HepG2 (cell line): ENCODE results near the gene PLD1. TPM values are rescaled to one million over a fixed set of nuclear protein-coding genes. Genes with fewer than 3 reads are reported as not detected.

Experiments
- CREM ChIP-seq, 2 experiments: sonication (generic) in 1 of 2; formaldehyde crosslinking in 1 of 2; IDR thresholded peaks; 2 replicates each; pipeline versions ENCODE4 v1.4.0 to v1.6.1; 2016 to 2020; ENCODE audit warnings: antibody characterized with exemption in 1 of 2, mild to moderate bottlenecking in 1 of 2, missing genetic modification reagents in 1 of 2
- DR1 ChIP-seq: sonication (generic); formaldehyde crosslinking; IDR thresholded peaks from 2 replicates; pipeline ENCODE4 v1.8.0; 2021; ENCODE audit warnings: mild to moderate bottlenecking, missing genetic modification reagents, inconsistent platforms
- HDAC1 ChIP-seq: sonication (generic); formaldehyde crosslinking; IDR thresholded peaks from 2 replicates; pipeline ENCODE4 v1.5.1; 2020; ENCODE audit warnings: mild to moderate bottlenecking, missing genetic modification reagents
- KLF16 ChIP-seq, 2 experiments: sonication (generic) in 1 of 2; formaldehyde crosslinking in 1 of 2; IDR thresholded peaks; 2 replicates each; pipeline versions ENCODE4 v1.6.1 to v1.8.0; 2016 to 2023; ENCODE audit warnings: missing genetic modification reagents in 2 of 2, missing compliant biosample characterization in 1 of 2
- PHF8 ChIP-seq: sonication (generic); formaldehyde crosslinking; IDR thresholded peaks from 2 replicates; pipeline ENCODE4 v1.5.0; 2020; ENCODE audit warnings: missing genetic modification reagents
- RXRB ChIP-seq: IDR thresholded peaks from 2 replicates; pipeline ENCODE4 v1.6.1; 2016; ENCODE audit warnings: borderline replicate concordance, missing genetic modification reagents, missing compliant biosample characterization
- SOX5 ChIP-seq: IDR thresholded peaks from 2 replicates; pipeline ENCODE4 v1.6.1; 2016; ENCODE audit warnings: borderline replicate concordance
- SYNCRIP ChIP-seq: fragments of 200-400 bp; formaldehyde crosslinking; IDR thresholded peaks from 2 replicates; pipeline ENCODE4 v1.6.1; 2018; ENCODE audit warnings: mild to moderate bottlenecking, low read depth, low read length; ENCODE audit not compliant: insufficient read depth
- THAP9 ChIP-seq: sonication (generic); formaldehyde crosslinking; IDR thresholded peaks from 2 replicates; pipeline ENCODE4; 2020; ENCODE audit warnings: missing genetic modification reagents, mild to moderate bottlenecking, borderline replicate concordance
- ZNF253 ChIP-seq: sonication (generic); formaldehyde crosslinking; IDR thresholded peaks from 2 replicates; pipeline ENCODE4 v1.8.0; 2022; ENCODE audit warnings: mild to moderate bottlenecking, missing genetic modification reagents, borderline replicate concordance
- ZNF256 ChIP-seq: sonication (generic); formaldehyde crosslinking; conservative IDR thresholded peaks from 2 replicates; pipeline ENCODE4 v1.4.0; 2020; ENCODE audit warnings: missing genetic modification reagents
- ZNF407 ChIP-seq: sonication (generic); formaldehyde crosslinking; IDR thresholded peaks from one replicate; pipeline ENCODE4 v1.5.1; 2020; ENCODE audit warnings: mild to moderate bottlenecking, missing genetic modification reagents; ENCODE audit errors: not compliant biosample characterization
- polyA plus RNA-seq, 8 experiments: library from polyadenylated mRNA; depleted of rRNA in 3 of 8; stranded (reverse) in 7 of 8; unstranded in 1 of 8; fragments of >200 nt; fragmentation: Illumina TruSeq in 4 of 8; extraction: Trizol in 4 of 8; gene quantifications; 2 replicates each; pipeline versions ENCODE4 v1.2.1 to v1.2.3, GENCODE V29; 2011 to 2016; ENCODE audit warnings: low read depth in 4 of 8, missing spikeins in 1 of 8, mixed read lengths in 1 of 8; ENCODE audit not compliant: insufficient read depth in 1 of 8
- total RNA-seq, 5 experiments: library from RNA; depleted of rRNA; stranded (reverse); fragments of >200 nt; fragmentation: Illumina TruSeq; extraction: Trizol; gene quantifications; 2 replicates each; pipeline ENCODE4 v1.2.3, GENCODE V29; 2016; ENCODE audit warnings: low read depth in 1 of 5
- TF ChIP-seq, protein P1 (sequence below): sonication (generic); formaldehyde crosslinking; conservative IDR thresholded peaks from 2 replicates; pipeline ENCODE4 v1.8.0; 2022; ENCODE audit warnings: mild to moderate bottlenecking, moderate library complexity, missing genetic modification reagents
- TF ChIP-seq, protein P2 (sequence below): IDR thresholded peaks from 2 replicates; pipeline ENCODE4 v1.6.1; 2016; ENCODE audit warnings: control low read depth

The PLD1 gene
- total and polyA plus RNA-seq, 2 of the 13 experiments (the other 11 are each of a cell fraction or from before 2014, with no cell fraction given): 27.1 to 59.4 TPM

- TF ChIP-seq KLF16 (CRISPR knock-in tag; IDR thresholded peaks at IDR 0.05): peak in 1 of 2 experiments; percentile 67; a peak in 1 of 4 replicates
- peak; percentile 75 for TF ChIP-seq HDAC1 (CRISPR knock-in tag)
- TF ChIP-seq CREM (IDR thresholded peaks at IDR 0.05): no peak; the same call in 1 of the 2 replicates
- no peak for TF ChIP-seq CREM (CRISPR knock-in tag; IDR thresholded peaks at IDR 0.05)
- no peak for TF ChIP-seq ZNF256
- TF ChIP-seq RXRB: peak; percentile 84
- 0 out of 2 replicates have a peak, but pooled peaks have one; percentile 33 for TF ChIP-seq PHF8 (CRISPR knock-in tag)
- TF ChIP-seq, protein P1, sequence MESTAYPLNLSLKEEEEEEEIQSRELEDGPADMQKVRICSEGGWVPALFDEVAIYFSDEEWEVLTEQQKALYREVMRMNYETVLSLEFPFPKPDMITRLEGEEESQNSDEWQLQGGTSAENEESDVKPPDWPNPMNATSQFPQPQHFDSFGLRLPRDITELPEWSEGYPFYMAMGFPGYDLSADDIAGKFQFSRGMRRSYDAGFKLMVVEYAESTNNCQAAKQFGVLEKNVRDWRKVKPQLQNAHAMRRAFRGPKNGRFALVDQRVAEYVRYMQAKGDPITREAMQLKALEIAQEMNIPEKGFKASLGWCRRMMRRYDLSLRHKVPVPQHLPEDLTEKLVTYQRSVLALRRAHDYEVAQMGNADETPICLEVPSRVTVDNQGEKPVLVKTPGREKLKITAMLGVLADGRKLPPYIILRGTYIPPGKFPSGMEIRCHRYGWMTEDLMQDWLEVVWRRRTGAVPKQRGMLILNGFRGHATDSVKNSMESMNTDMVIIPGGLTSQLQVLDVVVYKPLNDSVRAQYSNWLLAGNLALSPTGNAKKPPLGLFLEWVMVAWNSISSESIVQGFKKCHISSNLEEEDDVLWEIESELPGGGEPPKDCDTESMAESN (CRISPR knock-in tag): 0 out of 2 replicates have a peak, but pooled peaks have one; percentile 23
- TF ChIP-seq SOX5: peak; percentile 67
- no peak for TF ChIP-seq ZNF407
- TF ChIP-seq, protein P2, sequence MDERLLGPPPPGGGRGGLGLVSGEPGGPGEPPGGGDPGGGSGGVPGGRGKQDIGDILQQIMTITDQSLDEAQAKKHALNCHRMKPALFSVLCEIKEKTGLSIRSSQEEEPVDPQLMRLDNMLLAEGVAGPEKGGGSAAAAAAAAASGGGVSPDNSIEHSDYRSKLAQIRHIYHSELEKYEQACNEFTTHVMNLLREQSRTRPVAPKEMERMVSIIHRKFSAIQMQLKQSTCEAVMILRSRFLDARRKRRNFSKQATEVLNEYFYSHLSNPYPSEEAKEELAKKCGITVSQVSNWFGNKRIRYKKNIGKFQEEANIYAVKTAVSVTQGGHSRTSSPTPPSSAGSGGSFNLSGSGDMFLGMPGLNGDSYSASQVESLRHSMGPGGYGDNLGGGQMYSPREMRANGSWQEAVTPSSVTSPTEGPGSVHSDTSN (CRISPR knock-in tag): no peak
- no peak for TF ChIP-seq SYNCRIP
- TF ChIP-seq ZNF253 (CRISPR knock-in tag): no peak
- peak; percentile 52; the same call in 1 of the 2 replicates for TF ChIP-seq THAP9 (CRISPR knock-in tag)
- no peak for TF ChIP-seq DR1 (CRISPR knock-in tag)
Observed at GRCh38 chr3:171829841-171830517, 19.7 kb upstream of the PLD1 start (continued).
